ENCODE results near the gene CLDN14.

The CLDN14 gene

GRCh38 chr21:36419241-36419640 lies 60.7 kb downstream of the CLDN14 start:
- no peak overlapping the region for H3K4me3 ChIP-seq (ENCODE audit: low read depth, low read length)
- TF ChIP-seq CTCF (IDR thresholded peaks at IDR 0.05; ENCODE audit: low read depth, low read length), result no peak
- DNase-seq (ENCODE audit: low read depth, low spot score), result no peak
- in situ Hi-C loops (cut with HindIII; ENCODE audit: low sequenced_read_pairs), result no loop called here

- no peak for DNase-seq (ENCODE audit: low read depth, low spot score)
- in situ Hi-C loops (cut with HindIII; ENCODE audit: low sequenced_read_pairs), result no loop called here
- no peak overlapping the region for H3K4me3 ChIP-seq (ENCODE audit: low read depth, low read length)
- TF ChIP-seq CTCF (IDR thresholded peaks at IDR 0.05; ENCODE audit: low read depth, low read length), result no peak
These were observed 64.5 kb downstream of the CLDN14 start for GRCh38 chr21:36415375-36415774.

- no peak for TF ChIP-seq CTCF (IDR thresholded peaks at IDR 0.05; ENCODE audit: low read depth, low read length)
- no peak for DNase-seq (ENCODE audit: low read depth, low spot score)
- no peak overlapping the region for H3K4me3 ChIP-seq (ENCODE audit: low read depth, low read length)
- in situ Hi-C loops (cut with HindIII; ENCODE audit: low sequenced_read_pairs), result no loop called here
These were observed 67.0 kb downstream of the CLDN14 start for GRCh38 chr21:36412916-36413315.

- in situ Hi-C loops (cut with HindIII; ENCODE audit: low sequenced_read_pairs), result no loop called here
- DNase-seq (ENCODE audit: low read depth, low spot score), result no peak
- H3K4me3 ChIP-seq (ENCODE audit: low read depth, low read length), result no peak overlapping the region
- no peak for TF ChIP-seq CTCF (IDR thresholded peaks at IDR 0.05; ENCODE audit: low read depth, low read length)
These were observed 68.6 kb downstream of the CLDN14 start for GRCh38 chr21:36411301-36411700.
